CD14-positive monocyte (primary cell): ENCODE measurements around the gene QKI. TPM values are rescaled to one million over a fixed set of nuclear protein-coding genes. Genes with fewer than 3 reads are reported as not detected.
A peak's percentile ranks its signal among the peaks of the same experiment; 100 is the strongest.

Experiments used
- DNase-seq, 3 donors: peaks; one replicate each; pipeline ENCODE4 v3.0.0-alpha.2; 2011 to 2022
- H2AFZ ChIP-seq: 2 replicates; pipeline ENCODE4 v1.6.0; 2012; ENCODE audit warnings: mild to moderate bottlenecking, low read depth, low read length, inconsistent platforms; ENCODE audit not compliant: insufficient read depth, poor library complexity, severe bottlenecking
- H3K27ac ChIP-seq, 2 donors: 1 replicate in 1 of 2; 2 replicates in 1 of 2; pipeline ENCODE4 v1.5.1; 2012 to 2013; ENCODE audit warnings: low read length in 2 of 2, control low read depth in 1 of 2, inconsistent platforms in 1 of 2, low read depth in 1 of 2, mild to moderate bottlenecking in 1 of 2
- H3K27me3 ChIP-seq, 2 donors: one replicate each; pipeline versions ENCODE4 v1.6.0 to v1.6.1; 2011 to 2013; ENCODE audit warnings: low read length in 2 of 2; ENCODE audit not compliant: control insufficient read depth in 2 of 2, insufficient read depth in 2 of 2
- H3K36me3 ChIP-seq, 2 donors: replicated peaks in 1 of 2; 1 replicate in 1 of 2; 2 replicates in 1 of 2; pipeline versions ENCODE4 v1.5.1 to v1.6.1; 2012 to 2013; ENCODE audit warnings: low read length in 2 of 2, control low read depth in 1 of 2, inconsistent platforms in 1 of 2, mild to moderate bottlenecking in 1 of 2; ENCODE audit not compliant: insufficient read depth in 2 of 2, control insufficient read depth in 1 of 2
- H3K4me1 ChIP-seq, 2 donors: 1 replicate in 1 of 2; 2 replicates in 1 of 2; pipeline versions ENCODE4 v1.5.1 to v1.6.1; 2012 to 2013; ENCODE audit warnings: low read length in 2 of 2, control low read depth in 1 of 2, inconsistent platforms in 1 of 2, mild to moderate bottlenecking in 1 of 2, moderate library complexity in 1 of 2; ENCODE audit not compliant: insufficient read depth in 2 of 2, control insufficient read depth in 1 of 2
- H3K4me2 ChIP-seq: replicated peaks from 2 replicates; pipeline ENCODE3; 2012; ENCODE audit warnings: low read length, moderate library complexity, mild to moderate bottlenecking; ENCODE audit not compliant: poor library complexity, severe bottlenecking; ENCODE audit errors: extremely low read depth
- H3K4me3 ChIP-seq, 3 experiments: fragments of 200-600 bp in 1 of 3; sonication (generic) in 1 of 3; replicated peaks in 1 of 3; 1 replicate in 2 of 3; 2 replicates in 1 of 3; pipeline ENCODE4 v1.5.1; 2011 to 2013; ENCODE audit warnings: low read length in 3 of 3, mild to moderate bottlenecking in 3 of 3, control low read depth in 2 of 3, low read depth in 2 of 3, inconsistent platforms in 1 of 3, moderate library complexity in 1 of 3
- H3K79me2 ChIP-seq: 2 replicates; pipeline ENCODE4 v1.6.0; 2012; ENCODE audit warnings: mild to moderate bottlenecking, control low read depth, inconsistent platforms, low read length, moderate library complexity; ENCODE audit not compliant: insufficient read depth
- H3K9ac ChIP-seq: 2 replicates; pipeline ENCODE4 v1.6.0; 2017; ENCODE audit warnings: low read length, mild to moderate bottlenecking; ENCODE audit not compliant: insufficient read depth, poor library complexity, severe bottlenecking
- H3K9me3 ChIP-seq, 2 donors: replicated peaks in 1 of 2; 1 replicate in 1 of 2; 2 replicates in 1 of 2; pipeline versions ENCODE4 v1.5.1 to v1.6.1; 2012 to 2013; ENCODE audit warnings: low read length in 2 of 2, control low read depth in 1 of 2; ENCODE audit not compliant: control insufficient read depth in 1 of 2, insufficient read depth in 1 of 2
- H4K20me1 ChIP-seq: 2 replicates; pipeline ENCODE4 v1.6.0; 2012; ENCODE audit warnings: mild to moderate bottlenecking, low read length, control low read depth, moderate library complexity; ENCODE audit not compliant: insufficient read depth
- H3K27ac Mint-ChIP-seq, 7 donors: one replicate each; pipeline ENCODE4 v1.8.0; 2020; ENCODE audit warnings: mild to moderate bottlenecking in 7 of 7, mixed read lengths in 7 of 7, moderate library complexity in 6 of 7, inconsistent platforms in 2 of 7
- H3K27me3 Mint-ChIP-seq, 3 donors: one replicate each; pipeline ENCODE4 v1.8.0; 2021 to 2022; ENCODE audit warnings: low read depth in 3 of 3, mild to moderate bottlenecking in 3 of 3, mixed read lengths in 3 of 3, moderate library complexity in 3 of 3, inconsistent platforms in 1 of 3
- H3K36me3 Mint-ChIP-seq, 2 donors: one replicate each; pipeline ENCODE4 v1.8.0; 2020; ENCODE audit warnings: mixed read lengths in 2 of 2, inconsistent platforms in 1 of 2, mild to moderate bottlenecking in 1 of 2
- H3K4me1 Mint-ChIP-seq: one replicate; pipeline ENCODE4 v1.8.0; 2020; ENCODE audit warnings: mild to moderate bottlenecking, mixed read lengths
- H3K4me3 Mint-ChIP-seq, 2 donors: one replicate each; pipeline ENCODE4 v1.8.0; 2020; ENCODE audit warnings: mild to moderate bottlenecking in 2 of 2, mixed read lengths in 2 of 2, moderate library complexity in 1 of 2
- H3K9me3 Mint-ChIP-seq, 7 donors: one replicate each; pipeline ENCODE4 v1.8.0; 2020 to 2022; ENCODE audit warnings: mixed read lengths in 7 of 7, mild to moderate bottlenecking in 6 of 7, moderate library complexity in 6 of 7, inconsistent platforms in 2 of 7
- WGBS: methylation state at CpG from one replicate; pipeline ENCODE4 v1.1.5; 2013; ENCODE audit warnings: missing lambda C conversion rate; ENCODE audit not compliant: insufficient coverage; 5-methylcytosine and 5-hydroxymethylcytosine counted together
- intact Hi-C, 2 donors: fragments of 100-400 bp; cut with micrococcal nuclease; formaldehyde crosslinking; loops; one replicate each; pipeline versions ENCODE4 v1.15.0 to v1.15.1; 2023
- polyA plus RNA-seq, 3 donors: library from polyadenylated mRNA; depleted of rRNA in 1 of 3; unstranded in 2 of 3; stranded (reverse) in 1 of 3; fragments of 300-500 nt in 2 of 3; fragments of >200 nt in 1 of 3; fragmentation: Illumina TruSeq in 2 of 3; gene quantifications; 1 replicate in 2 of 3; 2 replicates in 1 of 3; pipeline ENCODE4 v1.2.3, GENCODE V29; 2012 to 2021
- TF ChIP-seq, protein P1 (sequence below): fragments of 200-600 bp; IDR thresholded peaks from one replicate; pipeline ENCODE4 v1.8.0; 2022; ENCODE audit warnings: antibody characterized with exemption, mild to moderate bottlenecking

QKI gene
- polyA plus RNA-seq, 3 donors = 24.3 to 154 (median 71.8) TPM

DNA sequence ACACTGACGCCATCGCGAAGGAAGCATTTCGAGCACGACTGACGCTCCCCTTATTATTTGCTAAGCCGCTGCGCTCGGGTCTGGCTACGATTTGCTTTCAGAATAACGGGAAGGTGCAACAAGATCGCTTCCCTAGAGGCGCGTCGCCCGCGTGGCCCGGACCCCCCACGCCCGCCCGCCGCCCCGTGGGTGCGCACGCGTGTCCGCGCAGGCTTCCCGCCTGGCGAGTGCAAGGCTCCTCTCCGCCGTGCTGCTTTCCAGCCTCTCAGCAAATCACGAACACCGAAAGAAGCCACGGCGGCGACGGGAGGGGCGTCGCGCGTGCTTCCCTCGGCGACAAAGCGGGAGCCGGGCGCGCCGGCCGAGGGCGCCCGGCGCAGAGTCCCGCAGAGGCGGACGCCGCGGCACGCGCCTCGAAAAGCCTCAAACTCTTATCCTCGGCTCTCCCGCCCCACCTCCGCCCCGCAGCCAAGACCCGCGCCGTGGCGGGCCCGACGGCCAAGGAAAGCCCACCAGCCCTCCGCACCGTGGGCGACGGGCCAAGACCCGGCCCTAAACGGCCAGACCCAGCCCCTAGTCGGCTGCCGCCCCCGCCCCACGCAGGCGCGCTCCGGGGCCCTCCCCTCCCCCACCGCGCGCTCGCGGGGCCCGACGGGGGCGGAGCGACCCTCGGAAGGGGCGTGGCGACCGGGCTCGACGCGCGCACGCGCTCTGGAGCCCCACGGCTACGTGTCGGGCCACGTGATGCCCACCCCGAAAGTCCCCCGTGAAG is 987 bp upstream of the QKI start:
- H3K27ac ChIP-seq = peak overlapping the region; percentile 92 to 97
- no peak overlapping the region for H2AFZ ChIP-seq
- Mint-ChIP-seq H3K27ac (peak overlapping the region; percentile 96 to 99 (median 98)), H3K36me3 (peaks cover 4 to 11% of the 10 kb centered on the region in 2 donors), H3K4me1 (peaks cover 27% of the 10 kb centered on the region), H3K27me3 (peaks cover 0 to 3% (median 2%) of the 10 kb centered on the region in 3 donors), H3K4me3 (peak overlapping the region; percentile 79 to 93), H3K9me3 (peaks cover 0 to 3% (median 0%) of the 10 kb centered on the region in 7 donors)
- peaks cover 51% of the 10 kb centered on the region for H3K79me2 ChIP-seq
- TF ChIP-seq, protein P1, sequence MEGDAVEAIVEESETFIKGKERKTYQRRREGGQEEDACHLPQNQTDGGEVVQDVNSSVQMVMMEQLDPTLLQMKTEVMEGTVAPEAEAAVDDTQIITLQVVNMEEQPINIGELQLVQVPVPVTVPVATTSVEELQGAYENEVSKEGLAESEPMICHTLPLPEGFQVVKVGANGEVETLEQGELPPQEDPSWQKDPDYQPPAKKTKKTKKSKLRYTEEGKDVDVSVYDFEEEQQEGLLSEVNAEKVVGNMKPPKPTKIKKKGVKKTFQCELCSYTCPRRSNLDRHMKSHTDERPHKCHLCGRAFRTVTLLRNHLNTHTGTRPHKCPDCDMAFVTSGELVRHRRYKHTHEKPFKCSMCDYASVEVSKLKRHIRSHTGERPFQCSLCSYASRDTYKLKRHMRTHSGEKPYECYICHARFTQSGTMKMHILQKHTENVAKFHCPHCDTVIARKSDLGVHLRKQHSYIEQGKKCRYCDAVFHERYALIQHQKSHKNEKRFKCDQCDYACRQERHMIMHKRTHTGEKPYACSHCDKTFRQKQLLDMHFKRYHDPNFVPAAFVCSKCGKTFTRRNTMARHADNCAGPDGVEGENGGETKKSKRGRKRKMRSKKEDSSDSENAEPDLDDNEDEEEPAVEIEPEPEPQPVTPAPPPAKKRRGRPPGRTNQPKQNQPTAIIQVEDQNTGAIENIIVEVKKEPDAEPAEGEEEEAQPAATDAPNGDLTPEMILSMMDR = no peak
- intact Hi-C loops = loop anchor here in 1 of 2 donors (5.0 kb wide), 1 partner anchor 56 kb away; no protein-coding TSS in a partner anchor
- peak overlapping the region; percentile 78 for H3K4me2 ChIP-seq
- under 1% methylated on average over 106 of the region's 109 CpGs for WGBS
- peaks cover 16 to 32% of the 10 kb centered on the region in 2 donors for H3K4me1 ChIP-seq
- peak overlapping the region; percentile 99 for H3K9ac ChIP-seq
- H3K27me3 ChIP-seq = no peaks in the 10 kb centered on the region
- peak overlapping the region; percentile 40 to 75 (median 67) for H3K4me3 ChIP-seq
- H3K9me3 ChIP-seq = no peaks in the 10 kb centered on the region
- peaks cover 34% of the 10 kb centered on the region for H4K20me1 ChIP-seq
- no peaks in the 10 kb centered on the region for H3K36me3 ChIP-seq
- peak; percentile 93 to 94 (median 94) for DNase-seq

DNA sequence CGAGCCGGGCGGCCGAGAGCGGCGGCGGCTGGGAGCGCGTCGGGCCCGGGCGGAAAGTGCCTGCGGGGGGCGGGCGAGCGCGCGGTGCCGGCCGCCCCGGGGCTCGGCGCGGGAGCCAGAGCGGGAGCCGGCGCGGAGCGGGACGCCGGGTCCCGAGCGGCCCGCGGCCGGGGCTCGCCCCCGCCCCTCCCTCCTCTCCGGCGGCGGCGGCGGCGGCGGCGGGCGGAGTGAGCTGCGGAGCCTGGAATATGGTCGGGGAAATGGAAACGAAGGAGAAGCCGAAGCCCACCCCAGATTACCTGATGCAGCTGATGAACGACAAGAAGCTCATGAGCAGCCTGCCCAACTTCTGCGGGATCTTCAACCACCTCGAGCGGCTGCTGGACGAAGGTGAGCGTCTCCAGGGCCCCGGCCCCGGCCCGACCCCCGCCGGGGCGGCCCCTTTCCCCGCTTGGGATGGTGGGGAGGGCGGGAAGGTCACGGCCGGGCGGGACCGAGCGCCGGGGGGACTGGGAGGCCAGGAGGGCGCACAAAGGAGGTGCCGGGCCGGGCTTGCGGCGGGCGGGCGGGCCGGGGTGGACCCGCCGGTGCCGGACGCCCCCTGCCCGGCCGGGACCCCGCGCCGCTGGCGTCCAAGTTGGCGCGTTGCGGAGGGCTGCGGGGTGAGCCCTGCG is 565 bp downstream of the QKI start:
- TF ChIP-seq, protein P1 = no peak
- no peak overlapping the region for H2AFZ ChIP-seq
- H3K27me3 Mint-ChIP-seq = peaks cover 0 to 3% (median 0%) of the 10 kb centered on the region in 3 donors
- peaks cover 26 to 47% of the 10 kb centered on the region in 2 donors for H3K4me1 ChIP-seq
- H3K36me3 ChIP-seq = no peaks in the 10 kb centered on the region
- H3K4me1 Mint-ChIP-seq = peaks cover 40% of the 10 kb centered on the region
- peak overlapping the region; percentile 77 to 98 (median 97) for H3K4me3 ChIP-seq
- peaks cover 5 to 11% of the 10 kb centered on the region in 2 donors for H3K36me3 Mint-ChIP-seq
- H3K4me3 Mint-ChIP-seq = peak overlapping the region; percentile 81 to 82
- H3K27ac Mint-ChIP-seq = peak overlapping the region; percentile 85 to 96 (median 93)
- no peaks in the 10 kb centered on the region for H3K27me3 ChIP-seq
- H3K9me3 Mint-ChIP-seq = peaks cover 0 to 3% (median 0%) of the 10 kb centered on the region in 7 donors
- no peaks in the 10 kb centered on the region for H3K9me3 ChIP-seq
- intact Hi-C loops = loop anchor here in 1 of 2 donors (5.0 kb wide), 1 partner anchor 58 kb away; no protein-coding TSS in a partner anchor
- H3K27ac ChIP-seq = peak overlapping the region; percentile 97
- DNase-seq = peak in 1 of 3 donors; percentile 14
- peaks cover 49% of the 10 kb centered on the region for H4K20me1 ChIP-seq
- H3K9ac ChIP-seq = peak overlapping the region; percentile 99
- peaks cover 66% of the 10 kb centered on the region for H3K79me2 ChIP-seq
- WGBS = 0% methylated on average over 76 of the region's 94 CpGs
- peak overlapping the region; percentile 78 for H3K4me2 ChIP-seq
